Body of pancreas (tissue), 4 donors: ENCODE data around the gene SDE2. TPM values are rescaled to one million over a fixed set of nuclear protein-coding genes. Genes with fewer than 3 reads are reported as not detected.
"Not testable (repeated sequence)": the region's sequence is repeated elsewhere in the genome, so short reads cannot be mapped to it uniquely, and the experiment has no call there.

Experiments used
- ATAC-seq: fragments of 150-250 bp; one replicate; pipeline ENCODE4 v1.9.1; 2016
- DNase-seq, 4 donors: peaks; one replicate each; pipeline ENCODE4 v3.0.0-alpha.2; 2019
- H3K27ac ChIP-seq, 4 donors: fragments of 200-600 bp; sonication (generic); 1 replicate in 3 of 4; 2 replicates in 1 of 4; pipeline versions ENCODE4 v1.5.1 to v1.6.1; 2016 to 2019; ENCODE audit warnings: mild to moderate bottlenecking in 1 of 4, mixed read lengths in 1 of 4, moderate library complexity in 1 of 4
- H3K27me3 ChIP-seq, 2 donors: fragments of 200-600 bp; sonication (generic); one replicate each; pipeline ENCODE4 v1.6.0; 2016; ENCODE audit warnings: mild to moderate bottlenecking in 1 of 2
- H3K36me3 ChIP-seq, 2 donors: fragments of 200-600 bp; sonication (generic); replicated peaks in 1 of 2; 2 replicates each; pipeline ENCODE4 v1.5.1; 2016; ENCODE audit warnings: low read depth in 2 of 2; ENCODE audit not compliant: insufficient read depth in 1 of 2
- H3K4me1 ChIP-seq: fragments of 200-600 bp; sonication (generic); one replicate; pipeline ENCODE4 v1.6.0; 2016
- H3K4me3 ChIP-seq, 2 donors: fragments of 200-600 bp; sonication (generic); 1 replicate in 1 of 2; 2 replicates in 1 of 2; pipeline ENCODE4 v1.5.1; 2016 to 2019
- H3K9me3 ChIP-seq, 3 donors: fragments of 200-600 bp; sonication (generic); 1 replicate in 2 of 3; 2 replicates in 1 of 3; pipeline ENCODE4 v1.5.1; 2016
- POLR2A ChIP-seq, 3 donors: fragments of 450-650 bp; IDR thresholded peaks; one replicate each; pipeline ENCODE4 v1.6.1; 2016; ENCODE audit warnings: antibody characterized with exemption in 3 of 3, mild to moderate bottlenecking in 2 of 3
- WGBS, 2 donors: methylation state at CpG; one replicate each; pipeline ENCODE4 v1.1.5; 2017; 5-methylcytosine and 5-hydroxymethylcytosine counted together
- intact Hi-C: fragments of 100-400 bp; cut with DNase I; formaldehyde crosslinking; loops from one replicate; pipeline ENCODE4 v1.15.1; 2023
- total RNA-seq, 2 donors: library from RNA; depleted of rRNA; stranded (reverse); fragments of >200 nt; gene quantifications; one replicate each; pipeline ENCODE4 v1.1.0, GENCODE V29; 2016
- TF ChIP-seq, protein P1 (sequence below), 7 experiments: fragments of 450-650 bp in 4 of 7; fragments of 200-600 bp in 3 of 7; sonication (generic) in 3 of 7; IDR thresholded peaks; one replicate each; pipeline ENCODE4 v1.5.1; 2016 to 2019; ENCODE audit warnings: antibody characterized with exemption in 7 of 7

The SDE2 gene
- total RNA-seq, 2 donors from 2014 or later, result 11.9 to 13.7 TPM

DNA sequence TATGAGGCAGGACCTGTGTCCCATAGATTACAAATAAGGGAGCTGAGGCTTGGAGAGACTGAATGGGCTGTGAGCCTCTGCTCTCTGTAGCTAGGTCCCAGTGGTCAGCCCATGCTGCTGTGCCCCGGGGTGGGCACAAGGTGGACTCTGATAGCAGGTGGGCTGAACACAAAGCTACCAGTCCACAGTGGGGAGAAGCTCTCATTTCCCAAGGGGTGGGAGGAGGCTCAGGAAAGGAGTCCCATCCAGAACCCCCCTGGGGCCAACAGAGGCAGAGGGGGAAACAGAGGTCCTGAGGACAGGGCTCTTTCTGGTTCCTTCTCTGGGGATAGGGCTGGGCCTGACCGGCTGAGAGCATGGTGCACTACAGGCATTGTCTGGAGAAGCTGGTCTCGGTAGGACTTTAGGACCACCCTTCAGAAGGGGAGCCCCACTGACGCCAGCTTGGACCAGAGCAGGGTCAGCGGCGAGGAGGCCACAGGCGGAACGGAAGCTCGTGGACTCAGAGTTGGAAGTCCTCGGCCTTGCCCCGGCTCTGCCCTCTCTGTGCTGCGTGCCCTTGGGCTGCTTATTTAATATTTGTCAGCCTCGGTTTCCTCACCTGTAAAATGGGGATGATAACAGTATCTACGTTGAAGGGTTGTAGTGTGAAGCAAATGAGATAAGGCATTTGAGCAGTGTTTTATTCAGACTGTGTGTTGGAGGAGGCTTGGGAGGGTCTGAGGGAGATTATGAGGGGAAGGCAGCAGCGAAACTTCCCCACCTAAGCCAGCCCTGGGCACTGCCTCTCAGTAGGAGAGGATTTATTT is 26.6 kb downstream of the SDE2 start:
- WGBS, 2 donors, result 84 to 89% methylated on average over 15 of the region's 15 CpGs
- Histone ChIP-seq H3K27me3 (no peaks in the 10 kb centered on the region), H3K9me3 (no peaks in the 10 kb centered on the region), H3K36me3 (no peaks in the 10 kb centered on the region), H3K4me3 (no peak overlapping the region), H3K4me1 (peaks cover 4% of the 10 kb centered on the region), H3K27ac (no peak overlapping the region)
- TF ChIP-seq, protein P1, sequence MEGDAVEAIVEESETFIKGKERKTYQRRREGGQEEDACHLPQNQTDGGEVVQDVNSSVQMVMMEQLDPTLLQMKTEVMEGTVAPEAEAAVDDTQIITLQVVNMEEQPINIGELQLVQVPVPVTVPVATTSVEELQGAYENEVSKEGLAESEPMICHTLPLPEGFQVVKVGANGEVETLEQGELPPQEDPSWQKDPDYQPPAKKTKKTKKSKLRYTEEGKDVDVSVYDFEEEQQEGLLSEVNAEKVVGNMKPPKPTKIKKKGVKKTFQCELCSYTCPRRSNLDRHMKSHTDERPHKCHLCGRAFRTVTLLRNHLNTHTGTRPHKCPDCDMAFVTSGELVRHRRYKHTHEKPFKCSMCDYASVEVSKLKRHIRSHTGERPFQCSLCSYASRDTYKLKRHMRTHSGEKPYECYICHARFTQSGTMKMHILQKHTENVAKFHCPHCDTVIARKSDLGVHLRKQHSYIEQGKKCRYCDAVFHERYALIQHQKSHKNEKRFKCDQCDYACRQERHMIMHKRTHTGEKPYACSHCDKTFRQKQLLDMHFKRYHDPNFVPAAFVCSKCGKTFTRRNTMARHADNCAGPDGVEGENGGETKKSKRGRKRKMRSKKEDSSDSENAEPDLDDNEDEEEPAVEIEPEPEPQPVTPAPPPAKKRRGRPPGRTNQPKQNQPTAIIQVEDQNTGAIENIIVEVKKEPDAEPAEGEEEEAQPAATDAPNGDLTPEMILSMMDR (IDR thresholded peaks at IDR 0.05), result no peak
- no peak for TF ChIP-seq POLR2A (IDR thresholded peaks at IDR 0.05)
- ATAC-seq (no peak), DNase-seq (no peak)
- intact Hi-C loops, result loop anchor here (5.0 kb wide), 1 partner anchor 495 kb away; no protein-coding TSS in a partner anchor

DNA sequence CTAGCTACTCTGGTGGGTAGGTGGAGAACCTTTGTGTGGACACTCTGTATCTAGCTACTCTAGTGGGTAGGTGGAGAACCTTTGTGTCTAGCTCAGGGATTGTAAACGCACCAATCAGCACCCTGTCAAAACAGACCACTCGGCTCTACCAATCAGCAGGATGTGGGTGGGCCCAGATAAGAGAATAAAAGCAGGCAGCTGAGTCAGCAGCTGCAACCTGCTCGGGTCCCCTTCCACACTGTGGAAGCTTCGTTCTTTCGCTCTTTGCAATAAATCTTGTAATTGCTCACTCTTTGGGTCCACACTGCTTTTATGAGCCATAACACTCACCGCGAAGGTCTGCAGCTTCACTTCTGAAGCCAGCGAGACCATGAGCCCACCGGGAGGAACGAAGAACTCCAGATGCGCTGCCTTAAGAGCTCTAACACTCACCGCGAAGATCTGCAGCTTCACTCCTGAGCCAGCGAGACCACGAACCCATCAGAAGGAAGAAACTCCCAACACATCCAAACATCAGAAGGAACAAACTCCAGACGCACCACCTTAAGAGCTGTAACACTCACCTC is 28.5 kb downstream of the SDE2 start:
- H3K4me1 ChIP-seq, H3K27me3 ChIP-seq, H3K27ac ChIP-seq, H3K36me3 ChIP-seq, H3K9me3 ChIP-seq, ATAC-seq, DNase-seq, H3K4me3 ChIP-seq: not testable (repeated sequence)
- 92 to 93% methylated on average over 16 of the region's 16 CpGs for WGBS, 2 donors
- intact Hi-C loops, result loop anchor here (5.0 kb wide), 1 partner anchor 493 kb away; no protein-coding TSS in a partner anchor

DNA sequence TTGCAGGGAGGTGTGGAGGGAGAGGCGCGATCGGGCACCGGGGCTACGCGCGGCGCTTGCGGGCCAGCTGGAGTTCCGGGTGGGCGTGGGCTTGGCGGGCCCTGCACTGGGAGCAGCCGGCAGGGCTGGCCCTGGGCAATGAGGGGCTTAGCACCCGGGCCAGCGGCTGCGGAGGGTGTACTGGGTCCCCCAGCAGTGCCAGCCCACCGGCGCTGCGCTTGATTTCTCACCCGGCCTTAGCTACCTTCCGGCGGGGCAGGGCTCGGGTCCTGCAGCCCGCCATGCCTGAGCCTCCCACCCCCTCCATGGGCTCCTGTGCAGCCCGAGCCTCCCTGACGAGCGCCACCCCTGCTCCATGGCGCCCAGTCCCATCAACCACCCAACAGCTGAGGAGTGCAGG is 29.4 kb downstream of the SDE2 start:
- not testable (repeated sequence) for H3K4me1 ChIP-seq, DNase-seq, H3K27me3 ChIP-seq, H3K27ac ChIP-seq, H3K36me3 ChIP-seq, H3K9me3 ChIP-seq, H3K4me3 ChIP-seq, ATAC-seq
- WGBS, 2 donors, result 98 to 100% methylated on average over 11 to 25 of the region's 28 CpGs
- intact Hi-C loops, result loop anchor here (5.0 kb wide), 1 partner anchor 492 kb away; no protein-coding TSS in a partner anchor

DNA sequence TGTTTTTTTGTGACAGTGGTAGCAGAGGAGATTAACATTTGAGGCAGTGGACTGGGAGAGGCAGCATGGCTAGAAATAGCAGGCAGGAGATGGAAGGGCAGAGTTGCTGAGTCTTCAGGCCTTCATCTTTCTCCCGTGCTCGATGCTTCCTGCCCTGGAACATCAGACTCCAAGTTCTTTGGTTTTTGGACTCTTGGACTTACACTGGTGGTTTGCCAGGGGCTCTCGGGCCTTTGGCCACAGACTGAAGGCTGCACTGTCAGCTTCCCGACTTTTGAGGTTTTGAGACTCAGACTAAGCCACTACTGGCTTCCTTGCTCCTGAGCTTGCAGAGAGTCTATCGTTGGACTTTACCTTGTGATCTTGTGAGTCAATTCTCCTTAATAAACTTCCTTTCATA is 33.9 kb downstream of the SDE2 start:
- TF ChIP-seq POLR2A (IDR thresholded peaks at IDR 0.05), result no peak
- TF ChIP-seq, protein P1 (IDR thresholded peaks at IDR 0.05), result no peak
- Histone ChIP-seq H3K4me1 (peaks cover 7% of the 10 kb centered on the region), H3K9me3 (no peaks in the 10 kb centered on the region), H3K27ac (no peak overlapping the region), H3K27me3 (no peaks in the 10 kb centered on the region), H3K4me3 (no peak overlapping the region), H3K36me3 (no peaks in the 10 kb centered on the region)
- ATAC-seq (no peak), DNase-seq (no peak)
- intact Hi-C loops, result no loop called here
- WGBS, 2 donors, result 54 to 59% methylated on average over 5 of the region's 5 CpGs

DNA sequence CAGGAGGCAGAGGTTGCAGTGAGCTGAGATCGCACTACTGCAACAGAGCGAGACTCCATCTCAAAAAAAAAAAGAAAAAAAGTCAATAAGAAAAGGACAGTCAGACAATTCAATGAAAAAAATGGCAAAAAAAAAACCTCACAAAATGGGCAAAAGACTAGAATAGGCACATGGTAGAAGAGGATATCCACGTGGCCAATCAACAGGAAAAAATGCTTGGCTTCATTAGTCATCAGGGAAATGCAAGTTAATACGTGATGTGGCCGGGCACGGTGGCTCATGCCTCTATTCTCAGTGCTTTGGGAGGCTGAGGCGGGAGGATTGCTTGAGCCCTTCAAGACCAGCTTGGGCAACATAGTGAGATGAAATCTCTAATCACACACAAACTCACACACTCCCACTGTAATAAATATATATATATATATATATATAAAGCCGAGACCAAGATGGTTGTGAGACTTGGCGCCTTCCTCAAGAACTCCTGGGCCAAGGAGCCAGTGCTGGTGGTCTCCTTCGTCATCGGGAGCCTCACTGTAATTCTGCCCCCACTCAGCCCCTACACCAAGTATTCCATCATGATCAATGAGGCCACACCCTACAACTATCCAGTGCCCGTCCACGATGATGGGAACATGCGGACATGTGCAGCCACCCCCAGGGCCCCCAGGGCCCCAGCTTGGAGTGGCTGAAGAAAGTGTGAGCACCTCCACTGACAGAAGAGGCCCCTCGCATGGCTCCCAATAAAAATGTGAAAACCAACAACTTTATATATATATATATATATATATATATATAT is 35.2 kb downstream of the SDE2 start:
- Histone ChIP-seq H3K4me3 (no peak overlapping the region), H3K36me3 (no peaks in the 10 kb centered on the region), H3K9me3 (no peaks in the 10 kb centered on the region), H3K27me3 (no peaks in the 10 kb centered on the region), H3K4me1 (peaks cover 7% of the 10 kb centered on the region), H3K27ac (no peak overlapping the region)
- DNase-seq (no peak), ATAC-seq (no peak)
- 90 to 92% methylated on average over 15 of the region's 15 CpGs for WGBS, 2 donors
- TF ChIP-seq, protein P1 (IDR thresholded peaks at IDR 0.05), result no peak
- TF ChIP-seq POLR2A (IDR thresholded peaks at IDR 0.05), result no peak
- intact Hi-C loops, result no loop called here
